Upper lobe of left lung (tissue), 4 donors: ENCODE data around the gene CACNA2D4.

Source experiments
- POLR2AphosphoS5 ChIP-seq, 2 donors: sonication (generic); formaldehyde crosslinking; IDR thresholded peaks; one replicate each; pipeline ENCODE4 v1.5.1; 2017; ENCODE audit warnings: antibody characterized with exemption in 2 of 2
- TF ChIP-seq, protein P1 (sequence below), 6 experiments: fragments of 450-650 bp in 4 of 6; fragments of 200-600 bp in 2 of 6; sonication (generic) in 2 of 6; IDR thresholded peaks; one replicate each; pipeline ENCODE4 v1.5.1; 2016 to 2019; ENCODE audit warnings: antibody characterized with exemption in 6 of 6

DNA sequence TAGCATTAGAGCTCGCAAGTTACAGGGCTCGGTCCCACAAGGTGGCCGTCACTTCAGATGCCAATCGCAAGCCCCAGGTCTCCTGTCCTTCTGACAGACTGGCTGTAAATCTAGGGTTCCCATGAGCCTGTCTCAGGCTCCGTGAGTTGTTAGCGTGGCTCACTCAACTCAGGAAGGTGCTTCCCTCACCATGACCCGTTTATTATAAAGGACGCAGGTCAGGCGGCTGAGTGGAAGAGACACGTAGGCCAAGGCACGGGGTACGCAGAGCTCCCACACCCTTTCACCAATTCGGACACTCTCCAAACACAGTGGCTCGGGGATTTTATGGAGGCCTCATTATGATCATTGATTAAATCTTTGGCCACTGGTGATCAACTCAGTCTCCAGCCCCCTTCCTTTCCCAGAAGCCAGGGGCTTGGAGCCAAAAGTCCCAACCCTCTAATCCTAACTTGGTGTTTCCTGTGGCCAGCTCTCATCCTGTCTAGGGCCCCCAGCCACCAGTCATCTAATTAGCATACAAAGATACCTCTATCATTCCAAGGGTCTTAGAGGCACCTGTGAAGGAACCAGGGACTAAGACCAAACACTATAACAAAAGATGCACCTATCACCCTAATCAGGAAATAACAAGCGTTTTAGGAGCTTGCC lies 123.9 kb downstream of the CACNA2D4 start:
- TF ChIP-seq, protein P1, sequence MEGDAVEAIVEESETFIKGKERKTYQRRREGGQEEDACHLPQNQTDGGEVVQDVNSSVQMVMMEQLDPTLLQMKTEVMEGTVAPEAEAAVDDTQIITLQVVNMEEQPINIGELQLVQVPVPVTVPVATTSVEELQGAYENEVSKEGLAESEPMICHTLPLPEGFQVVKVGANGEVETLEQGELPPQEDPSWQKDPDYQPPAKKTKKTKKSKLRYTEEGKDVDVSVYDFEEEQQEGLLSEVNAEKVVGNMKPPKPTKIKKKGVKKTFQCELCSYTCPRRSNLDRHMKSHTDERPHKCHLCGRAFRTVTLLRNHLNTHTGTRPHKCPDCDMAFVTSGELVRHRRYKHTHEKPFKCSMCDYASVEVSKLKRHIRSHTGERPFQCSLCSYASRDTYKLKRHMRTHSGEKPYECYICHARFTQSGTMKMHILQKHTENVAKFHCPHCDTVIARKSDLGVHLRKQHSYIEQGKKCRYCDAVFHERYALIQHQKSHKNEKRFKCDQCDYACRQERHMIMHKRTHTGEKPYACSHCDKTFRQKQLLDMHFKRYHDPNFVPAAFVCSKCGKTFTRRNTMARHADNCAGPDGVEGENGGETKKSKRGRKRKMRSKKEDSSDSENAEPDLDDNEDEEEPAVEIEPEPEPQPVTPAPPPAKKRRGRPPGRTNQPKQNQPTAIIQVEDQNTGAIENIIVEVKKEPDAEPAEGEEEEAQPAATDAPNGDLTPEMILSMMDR (IDR thresholded peaks at IDR 0.05): no peak
- no peak for TF ChIP-seq POLR2AphosphoS5 (IDR thresholded peaks at IDR 0.05)
